B cell (primary cell): ENCODE data around the gene ZC3H12C. TPM values are rescaled to one million over a fixed set of nuclear protein-coding genes. Genes with fewer than 3 reads are reported as not detected.

ENCODE experiments used
- ATAC-seq: fragments of 200-7000 bp; cut with Tn5 transposase; one replicate; pipeline ENCODE4 v1.10.0; 2021; ENCODE audit warnings: low read depth, mild to moderate bottlenecking, moderate number of reproducible peaks, moderate library complexity
- CTCF ChIA-PET: fragments of 350-600 bp; sonication (Branson Sonifier 250); formaldehyde crosslinking; loops from one replicate; lab custom pipeline; 2021; ENCODE audit warnings: antibody characterized with exemption, inconsistent platforms; lab: Charles Lee
- POLR2A ChIA-PET: fragments of 350-600 bp; sonication (Branson Sonifier 250); formaldehyde crosslinking; loops from one replicate; lab custom pipeline; 2021; ENCODE audit warnings: antibody characterized with exemption; lab: Charles Lee
- DNase-seq: peaks from one replicate; pipeline ENCODE4 v3.0.0; 2013
- H2AFZ ChIP-seq: 2 replicates; pipeline ENCODE4 v1.6.1; 2012; ENCODE audit warnings: mild to moderate bottlenecking, low read depth, low read length; ENCODE audit not compliant: insufficient read depth, poor library complexity, severe bottlenecking
- H3K27ac ChIP-seq, 2 donors: 1 replicate in 1 of 2; 2 replicates in 1 of 2; pipeline ENCODE4 v1.5.1; 2012 to 2013; ENCODE audit warnings: low read length in 2 of 2, mild to moderate bottlenecking in 2 of 2, moderate library complexity in 1 of 2
- H3K27me3 ChIP-seq, 4 experiments: fragments of 200-600 bp in 1 of 4; sonication (generic) in 1 of 4; replicated peaks in 1 of 4; 1 replicate in 2 of 4; 2 replicates in 2 of 4; pipeline versions ENCODE4 v1.6.1 to v1.7.0; 2013 to 2016; ENCODE audit warnings: low read length in 3 of 4, mild to moderate bottlenecking in 2 of 4, mixed read lengths in 1 of 4, moderate library complexity in 1 of 4; ENCODE audit not compliant: insufficient read depth in 4 of 4, control insufficient read depth in 3 of 4; ENCODE audit errors: control extremely low read depth in 1 of 4
- H3K36me3 ChIP-seq, 2 experiments: replicated peaks in 1 of 2; 1 replicate in 1 of 2; 2 replicates in 1 of 2; pipeline versions ENCODE4 v1.6.1 to v1.7.1; 2013; ENCODE audit warnings: low read length in 1 of 2; ENCODE audit not compliant: insufficient read depth in 2 of 2, control insufficient read depth in 1 of 2; ENCODE audit errors: control extremely low read depth in 1 of 2, extremely low read depth in 1 of 2
- H3K4me1 ChIP-seq, 2 donors: fragments of 200-600 bp in 1 of 2; sonication (generic) in 1 of 2; 1 replicate in 1 of 2; 2 replicates in 1 of 2; pipeline versions ENCODE4 v1.5.1 to v1.6.1; 2013 to 2017; ENCODE audit warnings: low read length in 2 of 2; ENCODE audit not compliant: control insufficient read depth in 2 of 2, insufficient read depth in 2 of 2
- H3K4me2 ChIP-seq: replicated peaks from 2 replicates; pipeline ENCODE3; 2012; ENCODE audit warnings: mild to moderate bottlenecking, low read depth, low read length; ENCODE audit not compliant: poor library complexity, severe bottlenecking
- H3K4me3 ChIP-seq, 5 experiments: fragments of 200-600 bp in 1 of 5; sonication (generic) in 1 of 5; 1 replicate in 3 of 5; 2 replicates in 2 of 5; pipeline versions ENCODE4 v1.5.1 to v1.7.0; 2011 to 2016; ENCODE audit warnings: low read length in 4 of 5, mild to moderate bottlenecking in 4 of 5, low read depth in 2 of 5, control low read depth in 1 of 5, moderate library complexity in 1 of 5; ENCODE audit not compliant: insufficient read depth in 1 of 5; ENCODE audit errors: control extremely low read depth in 1 of 5, extremely low read depth in 1 of 5
- H3K79me2 ChIP-seq: fragments of 200-600 bp; sonication (generic); one replicate; pipeline ENCODE4 v1.6.0; 2016; ENCODE audit warnings: low read length; ENCODE audit not compliant: control insufficient read depth, insufficient read depth
- H3K9ac ChIP-seq: fragments of 200-600 bp; sonication (generic); 2 replicates; pipeline ENCODE4 v1.6.1; 2017; ENCODE audit warnings: mild to moderate bottlenecking, low read length, moderate library complexity
- H3K9me3 ChIP-seq, 3 donors: one replicate each; pipeline versions ENCODE4 v1.6.1 to v1.7.1; 2013; ENCODE audit warnings: low read length in 2 of 3; ENCODE audit not compliant: control insufficient read depth in 2 of 3, insufficient read depth in 1 of 3; ENCODE audit errors: control extremely low read depth in 1 of 3
- H4K20me1 ChIP-seq: 2 replicates; pipeline ENCODE4 v1.6.0; 2012; ENCODE audit warnings: mild to moderate bottlenecking, low read length; ENCODE audit not compliant: insufficient read depth, control insufficient read depth, poor library complexity, severe bottlenecking
- H3K27ac Mint-ChIP-seq: one replicate; pipeline ENCODE4 v1.8.0; 2021; ENCODE audit warnings: mixed read lengths
- H3K27me3 Mint-ChIP-seq: one replicate; pipeline ENCODE4 v1.8.0; 2021; ENCODE audit warnings: mixed read lengths
- H3K4me1 Mint-ChIP-seq: one replicate; pipeline ENCODE4 v1.8.0; 2021; ENCODE audit warnings: mixed read lengths
- H3K4me3 Mint-ChIP-seq: one replicate; pipeline ENCODE4 v1.8.0; 2021; ENCODE audit warnings: mixed read lengths
- H3K9me3 Mint-ChIP-seq: one replicate; pipeline ENCODE4 v1.8.0; 2022; ENCODE audit warnings: mixed read lengths; ENCODE audit not compliant: insufficient read depth
- EZH2 ChIP-seq: IDR thresholded peaks from 2 replicates; pipeline ENCODE4 v1.6.1; 2012; ENCODE audit warnings: borderline replicate concordance, low read depth, mild to moderate bottlenecking, moderate library complexity, low read length; ENCODE audit not compliant: insufficient read depth, poor library complexity, severe bottlenecking
- WGBS: methylation state at CpG from one replicate; pipeline ENCODE4 v1.1.5; 2013; ENCODE audit warnings: missing lambda C conversion rate; ENCODE audit not compliant: insufficient coverage; 5-methylcytosine and 5-hydroxymethylcytosine counted together
- intact Hi-C: fragments of 100-400 bp; cut with micrococcal nuclease; formaldehyde crosslinking; loops from one replicate; pipeline ENCODE4 v1.10.0; 2022
- polyA plus RNA-seq: library from polyadenylated mRNA; depleted of rRNA; stranded (reverse); fragments of >200 nt; gene quantifications from 2 replicates; pipeline ENCODE4 v1.2.3, GENCODE V29; 2012
- total RNA-seq, 2 donors: library from RNA; stranded (reverse); fragments of 120-200 nt in 1 of 2; gene quantifications; 1 replicate in 1 of 2; 2 replicates in 1 of 2; pipeline versions ENCODE4 v1.2.3 to v1.2.4, GENCODE V29; 2013 to 2022
- TF ChIP-seq, protein P1 (sequence below): fragments of 200-600 bp; IDR thresholded peaks from one replicate; pipeline ENCODE4 v1.8.0; 2022; ENCODE audit warnings: antibody characterized with exemption, mild to moderate bottlenecking

Gene ZC3H12C
- total and polyA plus RNA-seq, 2 donors (not counting 1 experiment from before 2014, with no cell fraction given) = 0.01 to 0.10 TPM

GRCh38 chr11:110071197-110071596 is 22.0 kb upstream of the ZC3H12C start:
- H3K4me1 ChIP-seq = no peaks in the 10 kb centered on the region
- DNase-seq (no peak), ATAC-seq (no peak)
- Mint-ChIP-seq H3K4me3 (no peak overlapping the region), H3K27me3 (peaks cover 45% of the 10 kb centered on the region), H3K27ac (no peak overlapping the region), H3K9me3 (no peaks in the 10 kb centered on the region), H3K4me1 (no peaks in the 10 kb centered on the region)
- H3K9ac ChIP-seq = no peak overlapping the region
- POLR2A ChIA-PET = no interaction called here
- H3K36me3 ChIP-seq = no peaks in the 10 kb centered on the region
- no peak for TF ChIP-seq EZH2
- 87% methylated on average over 2 of the region's 2 CpGs for WGBS
- no peak overlapping the region for H2AFZ ChIP-seq
- intact Hi-C loops = no loop called here
- no peak overlapping the region for H3K27ac ChIP-seq
- no peak overlapping the region for H3K4me3 ChIP-seq
- H4K20me1 ChIP-seq = no peaks in the 10 kb centered on the region
- CTCF ChIA-PET = no interaction called here
- H3K27me3 ChIP-seq = peaks cover 0 to 14% (median 8%) of the 10 kb centered on the region in 4 experiments
- no peaks in the 10 kb centered on the region for H3K9me3 ChIP-seq
- H3K4me2 ChIP-seq = no peak overlapping the region
- no peaks in the 10 kb centered on the region for H3K79me2 ChIP-seq

GRCh38 chr11:110072930-110073329 is 20.3 kb upstream of the ZC3H12C start:
- no peaks in the 10 kb centered on the region for H3K36me3 ChIP-seq
- H3K4me3 ChIP-seq = no peak overlapping the region
- peaks cover 0 to 23% (median 11%) of the 10 kb centered on the region in 4 experiments for H3K27me3 ChIP-seq
- H4K20me1 ChIP-seq = no peaks in the 10 kb centered on the region
- H3K9ac ChIP-seq = no peak overlapping the region
- no peak for TF ChIP-seq EZH2
- TF ChIP-seq, protein P1, sequence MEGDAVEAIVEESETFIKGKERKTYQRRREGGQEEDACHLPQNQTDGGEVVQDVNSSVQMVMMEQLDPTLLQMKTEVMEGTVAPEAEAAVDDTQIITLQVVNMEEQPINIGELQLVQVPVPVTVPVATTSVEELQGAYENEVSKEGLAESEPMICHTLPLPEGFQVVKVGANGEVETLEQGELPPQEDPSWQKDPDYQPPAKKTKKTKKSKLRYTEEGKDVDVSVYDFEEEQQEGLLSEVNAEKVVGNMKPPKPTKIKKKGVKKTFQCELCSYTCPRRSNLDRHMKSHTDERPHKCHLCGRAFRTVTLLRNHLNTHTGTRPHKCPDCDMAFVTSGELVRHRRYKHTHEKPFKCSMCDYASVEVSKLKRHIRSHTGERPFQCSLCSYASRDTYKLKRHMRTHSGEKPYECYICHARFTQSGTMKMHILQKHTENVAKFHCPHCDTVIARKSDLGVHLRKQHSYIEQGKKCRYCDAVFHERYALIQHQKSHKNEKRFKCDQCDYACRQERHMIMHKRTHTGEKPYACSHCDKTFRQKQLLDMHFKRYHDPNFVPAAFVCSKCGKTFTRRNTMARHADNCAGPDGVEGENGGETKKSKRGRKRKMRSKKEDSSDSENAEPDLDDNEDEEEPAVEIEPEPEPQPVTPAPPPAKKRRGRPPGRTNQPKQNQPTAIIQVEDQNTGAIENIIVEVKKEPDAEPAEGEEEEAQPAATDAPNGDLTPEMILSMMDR = no peak
- ChIA-PET CTCF (no interaction called here), POLR2A (no interaction called here)
- no peak overlapping the region for H3K4me3 Mint-ChIP-seq
- no peak overlapping the region for H2AFZ ChIP-seq
- peaks cover 53% of the 10 kb centered on the region for H3K27me3 Mint-ChIP-seq
- no peak overlapping the region for H3K4me2 ChIP-seq
- ATAC-seq (no peak), DNase-seq (no peak)
- no peak overlapping the region for H3K27ac Mint-ChIP-seq
- H3K27ac ChIP-seq = no peak overlapping the region
- no peaks in the 10 kb centered on the region for H3K4me1 Mint-ChIP-seq
- no peaks in the 10 kb centered on the region for H3K9me3 ChIP-seq
- no peaks in the 10 kb centered on the region for H3K9me3 Mint-ChIP-seq
- no peaks in the 10 kb centered on the region for H3K4me1 ChIP-seq
- intact Hi-C loops = no loop called here
- no peaks in the 10 kb centered on the region for H3K79me2 ChIP-seq
